ENCODE measurements around the gene KCTD5.

DNA sequence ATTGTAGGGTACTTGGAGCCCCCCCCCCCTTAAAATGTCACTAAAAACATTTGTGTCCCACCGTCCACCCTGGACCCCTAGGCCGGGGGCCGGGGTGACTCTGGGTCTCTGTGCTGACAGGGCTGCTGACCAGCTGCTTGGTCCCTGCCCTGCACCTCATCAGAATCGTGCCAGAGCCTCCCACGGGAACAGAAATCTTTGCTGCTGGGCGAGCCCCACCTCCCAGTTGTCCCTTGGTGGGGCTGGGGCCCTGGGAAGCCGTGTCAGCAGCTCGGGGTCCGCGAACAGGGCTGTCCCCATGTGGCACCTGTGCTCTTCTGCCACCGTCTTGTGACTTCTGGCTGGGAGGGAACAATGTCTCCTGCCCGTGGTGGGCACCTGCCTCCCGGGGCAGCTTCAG is 18.5 kb downstream of the KCTD5 start:
- TF ChIP-seq, protein P1, sequence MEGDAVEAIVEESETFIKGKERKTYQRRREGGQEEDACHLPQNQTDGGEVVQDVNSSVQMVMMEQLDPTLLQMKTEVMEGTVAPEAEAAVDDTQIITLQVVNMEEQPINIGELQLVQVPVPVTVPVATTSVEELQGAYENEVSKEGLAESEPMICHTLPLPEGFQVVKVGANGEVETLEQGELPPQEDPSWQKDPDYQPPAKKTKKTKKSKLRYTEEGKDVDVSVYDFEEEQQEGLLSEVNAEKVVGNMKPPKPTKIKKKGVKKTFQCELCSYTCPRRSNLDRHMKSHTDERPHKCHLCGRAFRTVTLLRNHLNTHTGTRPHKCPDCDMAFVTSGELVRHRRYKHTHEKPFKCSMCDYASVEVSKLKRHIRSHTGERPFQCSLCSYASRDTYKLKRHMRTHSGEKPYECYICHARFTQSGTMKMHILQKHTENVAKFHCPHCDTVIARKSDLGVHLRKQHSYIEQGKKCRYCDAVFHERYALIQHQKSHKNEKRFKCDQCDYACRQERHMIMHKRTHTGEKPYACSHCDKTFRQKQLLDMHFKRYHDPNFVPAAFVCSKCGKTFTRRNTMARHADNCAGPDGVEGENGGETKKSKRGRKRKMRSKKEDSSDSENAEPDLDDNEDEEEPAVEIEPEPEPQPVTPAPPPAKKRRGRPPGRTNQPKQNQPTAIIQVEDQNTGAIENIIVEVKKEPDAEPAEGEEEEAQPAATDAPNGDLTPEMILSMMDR (IDR thresholded peaks at IDR 0.05), result no peak
- no peak for TF ChIP-seq POLR2A (IDR thresholded peaks at IDR 0.05)
